H9 (cell line): ENCODE data around the gene ARFGAP2. TPM values are rescaled to one million over a fixed set of nuclear protein-coding genes. Genes with fewer than 3 reads are reported as not detected.

Source experiments
- DNase-seq: peaks from one replicate; pipeline ENCODE4 v3.0.0-alpha.2; 2017
- H2AFZ ChIP-seq: one replicate; pipeline ENCODE4 v1.6.1; 2013; ENCODE audit warnings: mild to moderate bottlenecking, low read length, control low read depth, moderate library complexity
- H2AK5ac ChIP-seq: 2 replicates; pipeline ENCODE4 v1.6.1; 2013; ENCODE audit warnings: low read length, control low read depth, mixed read lengths; ENCODE audit not compliant: insufficient read length
- H2BK120ac ChIP-seq: one replicate; pipeline ENCODE4 v1.6.1; 2013; ENCODE audit warnings: low read depth, mild to moderate bottlenecking, low read length, control low read depth, inconsistent platforms; ENCODE audit not compliant: poor library complexity, severe bottlenecking
- H2BK12ac ChIP-seq: 2 replicates; pipeline ENCODE4 v1.6.1; 2013; ENCODE audit warnings: low read length, control low read depth, mixed read lengths, low read depth; ENCODE audit not compliant: insufficient read length
- H2BK15ac ChIP-seq: 2 replicates; pipeline ENCODE4 v1.6.1; 2013; ENCODE audit warnings: low read depth, low read length, control low read depth
- H2BK20ac ChIP-seq: one replicate; pipeline ENCODE4 v1.6.1; 2013; ENCODE audit warnings: low read depth, mild to moderate bottlenecking, low read length, control low read depth, inconsistent platforms; ENCODE audit not compliant: poor library complexity, severe bottlenecking
- H2BK5ac ChIP-seq: 2 replicates; pipeline ENCODE4 v1.6.1; 2013; ENCODE audit warnings: low read length, control low read depth, mixed read lengths; ENCODE audit not compliant: insufficient read length
- H3K14ac ChIP-seq: 2 replicates; pipeline ENCODE4 v1.6.1; 2013; ENCODE audit warnings: low read length, control low read depth; ENCODE audit not compliant: insufficient read depth
- H3K18ac ChIP-seq: 2 replicates; pipeline ENCODE4 v1.6.1; 2013; ENCODE audit warnings: low read depth, mild to moderate bottlenecking, mixed read lengths, low read length, control low read depth; ENCODE audit not compliant: insufficient read length
- H3K23ac ChIP-seq: 2 replicates; pipeline ENCODE4 v1.6.1; 2013; ENCODE audit warnings: low read length, control low read depth, mixed read lengths, low read depth; ENCODE audit not compliant: insufficient read length
- H3K23me2 ChIP-seq: 2 replicates; pipeline ENCODE4 v1.6.1; 2013; ENCODE audit warnings: low read depth, mild to moderate bottlenecking, mixed read lengths, low read length, control low read depth; ENCODE audit not compliant: insufficient read length, poor library complexity, severe bottlenecking
- H3K27ac ChIP-seq: 2 replicates; pipeline ENCODE4 v1.5.1; 2013; ENCODE audit warnings: low read length, control low read depth, mixed read lengths, low read depth; ENCODE audit not compliant: insufficient read length
- H3K27me3 ChIP-seq: 2 replicates; pipeline ENCODE4 v1.6.1; 2013; ENCODE audit warnings: low read length, control low read depth, inconsistent platforms; ENCODE audit not compliant: insufficient read depth
- H3K4ac ChIP-seq: 2 replicates; pipeline ENCODE4 v1.6.1; 2013; ENCODE audit warnings: low read depth, mild to moderate bottlenecking, control low read depth, inconsistent platforms, low read length, moderate library complexity
- H3K4me1 ChIP-seq: 2 replicates; pipeline ENCODE4 v1.6.1; 2013; ENCODE audit warnings: low read length, control low read depth, inconsistent platforms; ENCODE audit not compliant: insufficient read depth
- H3K4me2 ChIP-seq: 2 replicates; pipeline ENCODE4 v1.6.1; 2013; ENCODE audit warnings: low read length, control low read depth, mixed read lengths; ENCODE audit not compliant: insufficient read length, insufficient read depth
- H3K56ac ChIP-seq: 2 replicates; pipeline ENCODE4 v1.6.1; 2013; ENCODE audit warnings: low read depth, mild to moderate bottlenecking, mixed read lengths, low read length, control low read depth; ENCODE audit not compliant: insufficient read length
- H3K79me1 ChIP-seq: 2 replicates; pipeline ENCODE4 v1.6.1; 2013; ENCODE audit warnings: low read depth, mild to moderate bottlenecking, moderate library complexity, low read length, control low read depth, inconsistent platforms; ENCODE audit not compliant: insufficient read depth, poor library complexity, severe bottlenecking
- H3K79me2 ChIP-seq: 2 replicates; pipeline ENCODE4 v1.6.1; 2013; ENCODE audit warnings: low read length, control low read depth, inconsistent platforms; ENCODE audit not compliant: insufficient read depth
- H3K9ac ChIP-seq: 2 replicates; pipeline ENCODE4 v1.6.1; 2013; ENCODE audit warnings: low read length, control low read depth, mixed read lengths; ENCODE audit not compliant: insufficient read length; ENCODE audit errors: extremely low read depth
- H3K9me3 ChIP-seq: one replicate; pipeline ENCODE4 v1.6.1; 2013; ENCODE audit warnings: low read depth, low read length, inconsistent platforms; ENCODE audit not compliant: control insufficient read depth
- H3T11ph ChIP-seq: one replicate; pipeline ENCODE4 v1.6.1; 2013; ENCODE audit warnings: mild to moderate bottlenecking, low read length, control low read depth, inconsistent platforms
- H4K20me1 ChIP-seq: one replicate; pipeline ENCODE4 v1.6.1; 2013; ENCODE audit not compliant: control insufficient read depth, insufficient read length, insufficient read depth
- H4K5ac ChIP-seq: 2 replicates; pipeline ENCODE4 v1.6.1; 2013; ENCODE audit warnings: low read depth, mild to moderate bottlenecking, mixed read lengths, low read length, control low read depth; ENCODE audit not compliant: insufficient read length
- H4K8ac ChIP-seq: replicated peaks from 2 replicates; pipeline ENCODE4 v1.6.1; 2013; ENCODE audit warnings: low read length, control low read depth, mixed read lengths, low read depth; ENCODE audit not compliant: insufficient read length
- H4K91ac ChIP-seq: 2 replicates; pipeline ENCODE4 v1.6.1; 2013; ENCODE audit warnings: low read depth, mild to moderate bottlenecking, moderate library complexity, mixed read lengths, low read length, control low read depth; ENCODE audit not compliant: insufficient read length
- H3K27ac Mint-ChIP-seq, 3 experiments: 2 replicates in 2 of 3; 3 replicates in 1 of 3; pipeline ENCODE4 v1.8.0; 2020 to 2021; ENCODE audit warnings: mixed read lengths in 3 of 3, mild to moderate bottlenecking in 1 of 3, moderate library complexity in 1 of 3
- H3K27me3 Mint-ChIP-seq: 2 replicates; pipeline ENCODE4 v1.8.0; 2021; ENCODE audit warnings: low read depth, mild to moderate bottlenecking, moderate library complexity, mixed read lengths
- H3K36me3 Mint-ChIP-seq, 3 experiments: 2 replicates in 2 of 3; 3 replicates in 1 of 3; pipeline ENCODE4 v1.8.0; 2020 to 2021; ENCODE audit warnings: low read depth in 3 of 3, mixed read lengths in 3 of 3; ENCODE audit not compliant: insufficient read depth in 1 of 3
- H3K4me1 Mint-ChIP-seq, 2 experiments: 2 replicates each; pipeline ENCODE4 v1.8.0; 2020; ENCODE audit warnings: mixed read lengths in 2 of 2
- H3K4me3 Mint-ChIP-seq, 2 experiments: 2 replicates in 1 of 2; 3 replicates in 1 of 2; pipeline ENCODE4 v1.8.0; 2020 to 2021; ENCODE audit warnings: mild to moderate bottlenecking in 2 of 2, mixed read lengths in 2 of 2, moderate library complexity in 1 of 2
- H3K9me3 Mint-ChIP-seq, 2 experiments: 2 replicates in 1 of 2; 3 replicates in 1 of 2; pipeline ENCODE4 v1.8.0; 2020; ENCODE audit warnings: mild to moderate bottlenecking in 2 of 2, mixed read lengths in 2 of 2, moderate library complexity in 1 of 2
- CTCF ChIP-seq: fragments of 200-600 bp; sonication (generic); conservative IDR thresholded peaks from 3 replicates; pipeline ENCODE4 v1.8.0; 2021; ENCODE audit warnings: antibody characterized with exemption, mild to moderate bottlenecking
- WGBS: extraction: QIAGEN DNeasy Blood & Tissue Kit; methylation state at CpG from one replicate; pipeline ENCODE4 v1.1.7; 2013; ENCODE audit warnings: missing lambda C conversion rate, low lambda C conversion rate, mixed read lengths; ENCODE audit not compliant: insufficient read length; ENCODE audit errors: extremely low coverage; 5-methylcytosine and 5-hydroxymethylcytosine counted together
- total RNA-seq: library from RNA; stranded (reverse); gene quantifications from 2 replicates; pipeline ENCODE4 v1.2.1, GENCODE V29; 2021

ARFGAP2 gene
- total RNA-seq, 1 experiment from 2014 or later: 72.3 TPM

- no peak overlapping the region for H3K23ac ChIP-seq
- no peak overlapping the region for H3K27ac ChIP-seq
- no peak overlapping the region for H2AK5ac ChIP-seq
- H2BK20ac ChIP-seq: no peak overlapping the region
- H2BK120ac ChIP-seq: no peak overlapping the region
- H3K14ac ChIP-seq: no peak overlapping the region
- no peak overlapping the region for H3K56ac ChIP-seq
- H3K27ac Mint-ChIP-seq: peak overlapping the region in 1 of 3 experiments; percentile 10; a peak in 1 of 7 replicates
- WGBS: no CpG with 5 or more reads among the region's 5 CpGs
- no peak overlapping the region for H4K91ac ChIP-seq
- H4K5ac ChIP-seq: no peak overlapping the region
- H3K9me3 ChIP-seq: no peaks in the 10 kb centered on the region
- no peak overlapping the region for H3K4ac ChIP-seq
- no peak overlapping the region for H2BK5ac ChIP-seq
- no peaks in the 10 kb centered on the region for H3K79me2 ChIP-seq
- no peak for TF ChIP-seq CTCF
- H3K36me3 Mint-ChIP-seq: peaks cover 4 to 21% (median 16%) of the 10 kb centered on the region in 3 experiments; a peak in 6 of 7 replicates
- H2BK12ac ChIP-seq: no peak overlapping the region
- no peaks in the 10 kb centered on the region; the same call in 1 of the 2 replicates for H3K27me3 Mint-ChIP-seq
- H3K23me2 ChIP-seq: no peaks in the 10 kb centered on the region
- no peaks in the 10 kb centered on the region for H3K79me1 ChIP-seq
- no peaks in the 10 kb centered on the region for H3K27me3 ChIP-seq
- peaks cover 5 to 11% of the 10 kb centered on the region in 2 experiments; a peak in 1 of 4 replicates for H3K4me1 Mint-ChIP-seq
- H4K20me1 ChIP-seq: no peaks in the 10 kb centered on the region
- no peak overlapping the region for H3K4me3 Mint-ChIP-seq
- no peak for DNase-seq
- no peak overlapping the region for H3K18ac ChIP-seq
- no peak overlapping the region for H3K9ac ChIP-seq
- no peaks in the 10 kb centered on the region for H3K4me1 ChIP-seq
- no peak overlapping the region for H3T11ph ChIP-seq
- no peaks in the 10 kb centered on the region; a peak in 1 of 5 replicates for H3K9me3 Mint-ChIP-seq
- H2AFZ ChIP-seq: no peak overlapping the region
- H4K8ac ChIP-seq: no peak overlapping the region
- no peak overlapping the region for H3K4me2 ChIP-seq
- H2BK15ac ChIP-seq: no peak overlapping the region
Measured at GRCh38 chr11:47160753-47161133, 15.9 kb downstream of the ARFGAP2 start.
